HG02798 (cell line): ENCODE measurements around the gene HLX.

Source experiments
- ATAC-seq: cut with Tn5 transposase; IDR thresholded peaks from one replicate; pipeline ENCODE4 v1.9.1; 2021; ENCODE audit warnings: mild to moderate bottlenecking; ENCODE audit not compliant: unreplicated experiment, poor library complexity

Gene HLX, protein sequence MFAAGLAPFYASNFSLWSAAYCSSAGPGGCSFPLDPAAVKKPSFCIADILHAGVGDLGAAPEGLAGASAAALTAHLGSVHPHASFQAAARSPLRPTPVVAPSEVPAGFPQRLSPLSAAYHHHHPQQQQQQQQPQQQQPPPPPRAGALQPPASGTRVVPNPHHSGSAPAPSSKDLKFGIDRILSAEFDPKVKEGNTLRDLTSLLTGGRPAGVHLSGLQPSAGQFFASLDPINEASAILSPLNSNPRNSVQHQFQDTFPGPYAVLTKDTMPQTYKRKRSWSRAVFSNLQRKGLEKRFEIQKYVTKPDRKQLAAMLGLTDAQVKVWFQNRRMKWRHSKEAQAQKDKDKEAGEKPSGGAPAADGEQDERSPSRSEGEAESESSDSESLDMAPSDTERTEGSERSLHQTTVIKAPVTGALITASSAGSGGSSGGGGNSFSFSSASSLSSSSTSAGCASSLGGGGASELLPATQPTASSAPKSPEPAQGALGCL

DNA sequence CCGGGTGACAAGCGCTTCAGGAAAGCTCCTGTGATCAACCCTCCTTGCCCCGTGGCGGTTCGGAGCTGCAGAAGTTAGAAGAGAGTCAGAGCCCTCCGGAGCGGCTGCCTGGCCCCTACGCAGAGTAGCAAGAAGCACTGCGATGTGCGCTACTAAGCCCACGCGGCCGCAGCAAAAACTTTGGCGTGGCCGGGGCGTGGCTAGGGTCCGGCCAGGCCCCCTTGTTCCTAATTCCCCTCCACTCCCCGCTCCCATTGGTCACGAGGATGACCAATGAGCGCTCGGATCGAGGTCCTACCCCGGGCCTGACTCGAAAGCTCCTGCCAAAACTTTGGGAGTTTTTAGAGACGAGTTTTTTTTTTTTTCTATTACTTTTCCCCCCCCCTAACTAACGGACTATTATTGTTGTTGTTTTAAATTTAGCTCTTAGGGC lies at the start of gene HLX:
Gene HLX (plus strand): TSS at position 368 of the 433 bp plus-strand sequence. CDS start 415 bp downstream, outside the sequence.
- ATAC-seq: peak; percentile 75

GRCh38 chr1:220833436-220833835 lies 45.8 kb upstream of the HLX start:
- no peak for ATAC-seq

DNA sequence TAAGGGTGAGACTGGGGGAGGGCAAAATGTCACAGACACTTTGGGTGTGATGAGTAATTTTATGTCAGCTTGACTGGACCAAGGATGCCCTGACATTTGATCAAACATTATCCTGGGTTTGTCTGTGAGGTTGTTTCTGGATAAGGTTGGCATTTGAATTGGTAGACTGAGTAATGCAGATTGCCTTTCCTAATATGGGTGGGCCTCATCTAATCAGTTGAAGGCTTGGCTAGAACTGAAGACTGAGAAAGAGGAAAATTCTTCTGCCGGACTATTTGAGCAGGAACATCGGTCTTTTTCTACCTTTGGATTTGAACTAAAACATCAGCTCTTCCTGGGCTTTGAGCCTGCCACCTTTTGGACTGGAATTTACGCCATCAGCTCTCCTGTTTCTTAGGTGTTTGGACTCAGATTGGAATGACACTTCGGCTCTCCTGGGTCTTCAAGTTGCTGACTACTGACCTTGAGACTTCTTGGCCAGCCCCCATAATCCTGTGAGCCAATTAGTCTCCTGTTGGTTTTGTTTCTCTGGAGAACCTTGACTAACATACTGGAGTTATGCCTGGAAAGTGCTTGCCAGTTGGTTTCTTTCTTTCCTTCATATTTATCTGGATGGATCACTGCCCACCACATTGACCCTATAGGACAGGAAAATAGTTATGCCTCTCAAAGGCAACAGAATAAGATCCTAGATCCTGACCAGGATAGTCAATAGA lies 44.9 kb upstream of the HLX start:
- ATAC-seq: no peak

DNA sequence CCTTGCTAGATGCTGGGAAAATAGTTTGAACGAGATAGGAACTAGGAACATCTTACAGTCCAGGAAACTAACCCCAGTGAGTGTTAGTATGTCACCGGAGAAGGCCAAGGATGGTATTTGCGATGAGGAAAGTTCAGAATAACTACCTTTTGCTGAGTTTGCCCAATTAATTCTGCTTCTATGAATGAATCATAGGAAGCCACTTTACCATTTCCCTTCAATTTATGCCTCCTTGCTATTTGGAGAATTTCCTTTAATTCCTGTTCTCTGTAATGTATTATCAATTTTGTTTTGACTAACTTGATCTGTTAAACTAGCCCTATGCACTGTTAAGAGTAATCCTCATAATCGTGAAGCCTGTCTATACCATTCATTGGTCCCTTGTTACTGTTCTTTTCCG lies 40.7 kb upstream of the HLX start:
- ATAC-seq: no peak

DNA sequence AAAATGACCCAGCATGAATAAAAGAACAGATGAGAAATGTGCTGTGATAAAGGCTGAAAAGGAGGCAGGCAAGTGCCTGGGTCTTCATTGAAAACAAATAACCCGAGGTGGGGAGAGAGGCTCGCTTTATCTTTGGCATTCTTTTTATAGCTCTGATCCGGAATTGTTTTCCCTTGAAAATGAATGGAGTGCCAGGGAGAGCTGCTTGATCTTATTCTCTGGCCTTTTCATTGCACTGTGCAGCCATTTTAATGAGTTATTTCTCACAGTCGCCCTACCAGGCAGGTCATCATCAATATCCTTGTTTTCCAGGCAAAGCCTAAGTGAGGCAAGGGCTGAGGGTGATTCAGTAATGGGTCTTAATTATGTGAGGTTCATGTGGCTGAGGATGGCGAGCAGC lies 39.8 kb upstream of the HLX start:
- ATAC-seq: no peak

GRCh38 chr1:220841293-220841692 lies 38.0 kb upstream of the HLX start:
- ATAC-seq: no peak

DNA sequence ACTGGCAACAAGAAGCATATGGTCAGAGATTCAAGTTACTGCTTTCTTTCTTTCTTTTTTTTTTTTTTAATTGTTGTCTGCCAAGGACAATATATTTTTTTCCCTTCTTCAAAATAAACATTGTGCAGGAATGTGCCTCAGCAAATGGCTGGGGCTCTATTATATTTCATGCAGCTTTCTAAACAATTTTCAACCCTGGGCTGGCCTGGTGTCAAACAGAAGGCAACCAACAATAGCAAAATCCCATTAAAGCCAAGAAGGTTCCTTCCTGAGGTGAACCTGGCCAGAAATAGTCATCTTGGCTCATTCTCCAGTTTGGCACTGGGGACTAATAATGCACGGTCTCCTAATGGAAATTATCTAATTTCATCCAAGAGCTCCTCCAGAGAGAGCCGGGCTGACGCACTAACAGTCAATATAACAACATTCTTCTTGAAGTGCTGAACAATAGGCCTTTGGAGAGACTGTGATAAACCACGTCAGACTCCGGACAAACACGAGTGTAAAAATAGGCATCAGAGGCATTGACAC lies 35.7 kb upstream of the HLX start:
- ATAC-seq: no peak

DNA sequence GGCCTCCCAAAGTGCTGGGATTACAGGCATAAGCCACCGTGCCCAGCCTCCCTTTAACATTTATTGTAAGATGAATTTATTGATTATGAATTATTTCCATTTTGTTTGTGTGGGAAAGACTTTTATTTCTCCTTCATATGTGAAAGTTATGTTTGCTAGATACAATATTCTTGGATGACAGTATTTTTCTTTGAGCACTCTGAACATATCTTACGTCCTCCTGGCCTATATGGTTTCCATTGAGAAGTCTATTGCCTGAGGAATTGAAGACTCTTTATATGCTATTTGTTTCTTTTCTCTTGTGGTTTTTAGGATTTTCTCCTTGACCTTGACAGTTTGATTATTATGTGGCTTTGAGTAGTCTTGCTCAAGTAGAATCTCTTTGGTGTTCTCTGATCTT lies 26.8 kb upstream of the HLX start:
- no peak for ATAC-seq

GRCh38 chr1:220872296-220872695 lies 6.9 kb upstream of the HLX start:
- ATAC-seq: no peak

DNA sequence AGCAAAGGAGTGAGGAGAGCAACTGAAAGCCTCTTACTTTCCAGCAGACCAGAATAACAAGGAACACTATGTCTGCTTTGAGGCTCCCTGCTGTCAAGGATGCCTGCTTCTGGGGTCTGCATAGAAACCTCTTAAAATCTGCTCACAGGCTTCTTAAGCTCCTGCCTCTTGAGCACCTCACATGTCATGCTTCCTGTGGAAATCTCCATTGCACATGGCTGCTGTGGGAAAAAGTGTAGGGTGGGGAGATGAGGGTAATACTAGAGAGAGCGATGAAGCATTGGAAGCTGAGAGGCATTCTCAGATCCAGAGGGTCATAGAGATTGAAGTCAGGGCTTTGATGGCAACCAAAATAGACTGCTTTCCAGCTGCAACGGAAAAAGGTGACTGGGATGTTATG lies 6.2 kb upstream of the HLX start:
- ATAC-seq: no peak

DNA sequence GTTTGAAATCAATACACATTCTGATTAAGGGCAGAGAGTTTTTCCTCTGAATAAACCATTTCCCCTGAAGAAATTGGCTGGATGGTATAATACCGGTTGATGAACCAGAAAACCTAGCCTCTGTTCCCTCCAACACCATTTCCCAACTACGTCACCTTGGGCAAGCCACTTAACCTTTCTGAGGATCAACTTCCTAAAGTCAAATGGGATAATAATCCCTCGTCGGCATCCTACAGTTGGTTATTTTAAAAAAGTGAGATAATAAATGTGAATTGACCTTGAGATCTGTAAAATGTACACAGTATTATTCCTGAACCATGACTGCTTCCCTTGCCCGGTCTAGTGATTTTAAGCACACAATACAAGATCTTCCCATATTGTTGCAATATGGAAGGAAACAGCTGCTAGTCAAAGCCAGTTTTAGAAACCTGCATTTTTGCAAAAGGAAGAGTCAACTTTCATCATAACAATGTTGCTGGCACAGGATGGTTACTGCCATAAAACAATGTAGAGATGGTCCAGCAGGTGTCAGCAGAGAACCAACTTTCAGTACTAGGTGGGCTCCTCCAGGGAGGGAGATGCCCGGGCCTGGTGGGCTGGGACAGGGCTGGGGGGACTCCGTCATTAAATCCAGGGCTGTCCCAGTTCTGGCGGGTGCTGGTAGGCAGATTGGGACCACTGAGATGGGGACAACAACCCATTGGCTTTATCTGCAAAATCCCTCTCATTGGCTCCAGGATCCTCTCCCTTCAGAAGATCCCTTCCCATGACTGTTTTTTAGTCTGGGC lies 5.2 kb upstream of the HLX start:
- peak; percentile 40 for ATAC-seq

DNA sequence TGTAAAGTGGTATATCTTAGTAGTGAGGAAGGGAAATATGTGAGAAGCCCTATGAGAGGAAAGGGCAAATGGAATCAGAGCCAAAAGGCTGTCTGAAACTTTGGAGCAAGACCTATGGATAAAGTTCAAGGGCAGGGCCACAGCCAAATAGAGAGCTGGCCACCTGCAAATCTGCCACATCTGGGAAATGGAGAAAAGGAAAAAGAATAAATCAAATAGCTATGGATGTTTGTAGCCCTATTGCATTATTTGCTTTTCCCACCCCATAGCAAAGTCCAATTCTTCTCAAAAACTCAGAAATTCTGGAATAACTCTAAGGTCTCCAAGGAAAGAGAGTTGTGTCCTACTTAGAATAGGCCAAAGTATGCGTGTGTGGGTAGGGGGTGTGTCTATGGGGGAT lies 4.0 kb upstream of the HLX start:
- no peak for ATAC-seq

DNA sequence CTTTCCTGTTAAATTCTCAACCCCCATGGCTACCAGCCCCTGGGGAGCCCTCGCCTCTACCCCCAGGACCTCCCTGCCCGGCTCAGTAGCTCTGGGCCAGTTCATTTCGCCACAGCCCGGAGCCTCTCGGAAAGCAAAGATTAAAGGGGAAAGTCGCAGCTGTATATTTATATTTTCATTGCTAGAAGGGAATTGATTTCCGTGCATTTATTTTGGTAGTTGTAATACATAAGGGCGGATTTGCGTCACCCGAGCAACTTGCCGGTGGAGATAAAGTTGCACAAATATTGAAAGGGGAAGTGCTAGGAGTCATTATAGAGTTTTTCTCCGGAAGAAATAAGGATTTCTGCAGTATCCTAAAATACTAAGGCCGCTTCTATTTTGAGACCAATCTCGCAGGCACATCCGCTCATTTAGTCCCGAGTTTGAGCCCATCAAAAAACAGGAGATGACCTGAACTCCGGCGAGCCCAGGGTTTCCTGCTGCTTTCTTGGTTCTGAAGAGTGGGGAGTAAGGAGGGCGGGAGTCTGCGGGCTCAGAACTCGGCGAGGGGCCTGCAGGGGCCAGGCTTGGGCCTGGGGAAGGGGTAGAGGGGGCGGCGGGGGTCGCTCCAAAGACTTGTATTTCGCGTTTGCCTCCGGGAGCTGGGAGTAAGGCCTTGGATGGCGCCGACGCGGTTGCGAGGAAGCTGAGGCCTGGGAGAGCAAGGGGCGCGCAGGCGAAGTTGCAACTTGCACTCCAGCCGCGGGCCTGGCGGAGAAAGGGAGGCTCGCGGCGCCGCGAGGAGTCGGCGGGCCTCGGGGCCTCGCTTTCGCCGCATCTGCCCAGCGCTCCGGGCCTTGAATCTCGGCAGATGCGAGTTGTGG lies 2.5 kb upstream of the HLX start:
- no peak for ATAC-seq

GRCh38 chr1:220877377-220878095 lies 1.7 kb upstream of the HLX start:
- no peak for ATAC-seq

GRCh38 chr1:220878191-220879075 lies 810 bp upstream of the HLX start:
- no peak for ATAC-seq

DNA sequence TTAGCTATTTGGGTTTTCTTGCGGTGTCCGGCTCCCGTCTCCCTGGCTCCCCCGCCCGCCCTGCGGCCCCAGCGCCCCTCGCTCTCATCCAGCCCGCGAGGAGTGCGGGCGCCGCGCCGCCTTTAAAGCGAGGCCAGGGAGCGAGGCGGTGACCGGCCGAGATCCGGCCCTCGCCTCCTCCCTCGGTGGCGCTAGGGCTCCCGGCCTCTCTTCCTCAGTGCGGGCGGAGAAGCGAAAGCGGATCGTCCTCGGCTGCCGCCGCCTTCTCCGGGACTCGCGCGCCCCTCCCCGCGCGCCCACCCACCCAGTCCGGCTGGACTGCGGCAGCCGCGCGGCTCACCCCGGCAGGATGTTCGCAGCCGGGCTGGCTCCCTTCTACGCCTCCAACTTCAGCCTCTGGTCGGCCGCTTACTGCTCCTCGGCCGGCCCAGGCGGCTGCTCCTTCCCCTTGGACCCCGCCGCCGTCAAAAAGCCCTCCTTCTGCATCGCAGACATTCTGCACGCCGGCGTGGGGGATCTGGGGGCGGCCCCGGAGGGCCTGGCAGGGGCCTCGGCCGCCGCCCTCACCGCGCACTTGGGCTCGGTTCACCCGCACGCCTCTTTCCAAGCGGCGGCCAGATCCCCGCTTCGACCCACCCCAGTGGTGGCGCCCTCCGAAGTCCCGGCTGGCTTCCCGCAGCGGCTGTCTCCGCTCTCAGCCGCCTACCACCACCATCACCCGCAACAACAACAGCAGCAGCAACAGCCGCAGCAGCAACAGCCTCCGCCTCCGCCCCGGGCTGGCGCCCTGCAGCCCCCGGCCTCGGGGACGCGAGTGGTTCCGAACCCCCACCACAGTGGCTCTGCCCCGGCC lies 492 bp downstream of the HLX start:
- peak; percentile 44 for ATAC-seq

DNA sequence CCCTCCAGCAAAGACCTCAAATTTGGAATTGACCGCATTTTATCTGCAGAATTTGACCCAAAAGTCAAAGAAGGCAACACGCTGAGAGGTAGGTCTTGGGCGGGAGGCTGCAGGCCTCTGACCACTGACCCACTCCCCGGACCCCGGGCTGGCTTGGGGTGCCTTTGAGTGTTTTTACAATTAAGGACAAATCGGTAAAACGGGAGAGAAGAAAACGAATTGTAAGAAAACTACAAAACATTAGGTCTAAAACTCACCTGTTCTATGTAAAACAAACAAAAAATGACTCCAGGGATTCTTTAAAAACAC lies 1.1 kb downstream of the HLX start:
- no peak for ATAC-seq
